SW 1271 (cell line): Measurements from ENCODE around the gene LCOR.

Experiments used
- DNase-seq, 2 experiments: peaks; one replicate each; lab custom pipeline; 2025; lab: John Stamatoyannopoulos, UW

The LCOR gene

DNA sequence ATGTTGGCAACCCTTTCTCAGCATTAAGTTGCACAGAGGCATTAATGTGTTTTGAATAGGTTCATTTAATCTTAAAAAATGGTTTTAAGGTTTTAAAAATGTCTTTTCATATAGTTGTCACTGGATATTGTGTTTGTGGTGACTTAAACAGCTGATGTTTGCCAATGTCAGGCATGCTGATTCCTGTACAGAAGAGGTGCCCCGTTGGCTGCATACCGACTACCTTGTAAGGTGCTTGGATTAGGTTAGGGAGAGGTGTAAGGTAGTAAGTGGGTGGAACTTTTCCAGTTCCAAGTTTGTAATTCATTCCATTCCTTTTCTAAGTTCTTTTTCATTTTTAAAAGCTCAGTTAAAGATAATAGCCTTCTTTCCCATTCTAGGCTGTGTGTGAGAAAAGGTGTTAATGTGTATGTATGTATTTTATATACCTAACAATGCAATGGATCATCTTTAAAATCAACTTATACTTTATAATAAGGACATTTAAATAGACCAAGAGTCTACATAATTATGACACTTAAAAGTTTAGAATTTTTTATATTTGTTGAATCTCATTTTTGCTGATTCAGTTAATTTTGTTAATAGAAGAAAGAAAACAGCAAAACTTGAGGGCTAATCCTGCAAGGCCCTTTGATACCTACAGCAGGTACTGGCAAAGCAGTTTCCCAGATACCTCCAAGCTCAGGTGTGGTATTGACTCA lies 155.2 kb downstream of the LCOR start:
- no peak for DNase-seq

DNA sequence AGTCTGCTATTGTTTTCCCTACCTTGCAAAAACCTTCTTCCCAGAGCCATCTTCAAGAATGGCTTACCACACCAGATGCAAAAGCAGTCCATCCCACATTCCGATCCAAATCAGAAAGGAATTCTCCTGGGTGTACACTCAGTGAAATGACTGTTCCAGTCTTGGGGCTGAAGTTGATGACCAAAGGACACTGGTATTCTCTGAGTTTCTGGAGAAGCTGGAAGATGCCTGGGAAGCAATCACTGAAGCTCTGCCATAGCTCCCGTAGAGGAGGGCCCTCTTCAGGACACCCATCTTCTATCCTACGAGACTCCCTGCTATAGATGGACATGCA lies 155.7 kb downstream of the LCOR start:
- no peak for DNase-seq

DNA sequence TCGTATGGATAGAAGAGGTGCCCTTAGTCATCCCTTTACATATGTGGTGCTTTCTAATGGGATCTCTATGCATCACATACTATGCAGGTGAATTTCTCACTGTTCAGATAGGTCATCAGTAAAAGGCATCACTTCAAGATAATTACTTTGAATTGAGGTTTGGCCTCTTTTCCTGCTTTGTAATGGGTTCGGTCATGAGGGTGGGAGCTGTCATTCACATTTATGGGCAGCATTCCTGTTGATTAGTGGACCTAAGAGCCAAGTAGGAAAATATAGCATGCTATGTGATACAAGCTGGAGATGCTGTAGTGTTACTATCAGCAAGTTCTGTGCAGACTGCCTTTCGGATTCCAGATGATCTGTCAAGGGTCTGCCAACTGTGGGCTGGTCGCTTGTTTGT lies 156.3 kb downstream of the LCOR start:
- no peak for DNase-seq

DNA sequence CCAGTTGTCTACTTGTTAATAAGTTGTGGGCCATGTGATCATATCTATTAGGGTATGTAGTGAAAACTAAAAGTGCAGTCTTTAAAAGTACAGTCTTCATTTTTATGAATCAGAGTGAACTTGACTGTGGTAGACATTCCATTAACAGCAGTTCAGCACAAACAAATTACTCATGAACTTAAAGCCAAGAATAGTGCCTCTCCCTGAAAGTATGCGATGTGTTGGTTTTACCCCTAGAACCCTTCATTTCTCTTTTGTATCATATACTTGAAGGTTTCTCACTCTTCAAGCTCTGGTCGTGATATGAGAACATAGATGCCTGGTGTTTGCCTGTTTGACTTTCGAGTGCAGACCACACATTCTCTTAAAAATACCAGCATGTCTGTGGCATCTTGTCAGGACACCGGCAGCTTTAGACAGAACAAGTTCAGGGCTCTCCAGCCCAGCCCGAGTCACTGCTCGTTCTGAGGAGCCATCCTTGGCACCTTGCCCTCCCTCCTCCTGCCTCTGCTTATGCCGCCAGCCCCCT lies 159.3 kb downstream of the LCOR start:
- no peak for DNase-seq

DNA sequence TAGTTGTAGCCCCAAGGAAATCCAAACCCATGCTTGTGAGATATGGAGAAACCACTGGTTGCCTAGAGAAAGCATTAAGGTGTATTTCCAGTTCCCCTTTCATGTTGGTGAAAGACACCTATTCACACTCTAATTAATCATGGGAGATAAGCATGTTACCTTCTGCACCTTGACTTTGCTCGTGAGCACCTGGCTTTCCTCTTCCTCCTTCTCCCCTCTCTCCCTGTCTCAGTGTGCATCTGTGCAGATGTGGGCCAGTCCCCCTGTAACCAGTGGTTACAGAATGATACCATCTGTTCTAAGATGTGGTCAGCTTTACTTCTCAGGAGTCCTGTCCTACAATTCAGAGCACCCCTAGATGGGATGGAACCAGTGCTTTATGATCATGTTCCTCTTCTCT lies 160.6 kb downstream of the LCOR start:
- no peak for DNase-seq

DNA sequence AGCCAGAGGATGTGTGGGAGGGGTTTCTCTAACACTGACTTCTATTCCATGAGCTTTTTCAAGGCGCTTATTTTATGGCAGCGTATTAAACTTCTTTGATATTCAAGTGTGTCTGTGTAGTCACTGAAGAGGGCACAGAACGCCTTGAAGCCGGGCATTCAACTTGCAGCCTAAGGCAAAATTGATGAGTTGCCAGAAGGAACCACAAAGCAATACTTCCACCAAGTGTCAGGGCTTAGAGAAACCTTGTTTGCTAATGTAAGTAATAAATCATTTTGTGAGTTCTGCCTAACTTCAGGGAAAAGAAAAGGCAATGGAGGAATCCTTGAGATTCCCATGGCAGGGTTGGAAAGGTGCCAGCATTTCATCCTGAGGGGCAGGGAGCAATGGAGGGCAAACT lies 163.8 kb downstream of the LCOR start:
- no peak for DNase-seq

DNA sequence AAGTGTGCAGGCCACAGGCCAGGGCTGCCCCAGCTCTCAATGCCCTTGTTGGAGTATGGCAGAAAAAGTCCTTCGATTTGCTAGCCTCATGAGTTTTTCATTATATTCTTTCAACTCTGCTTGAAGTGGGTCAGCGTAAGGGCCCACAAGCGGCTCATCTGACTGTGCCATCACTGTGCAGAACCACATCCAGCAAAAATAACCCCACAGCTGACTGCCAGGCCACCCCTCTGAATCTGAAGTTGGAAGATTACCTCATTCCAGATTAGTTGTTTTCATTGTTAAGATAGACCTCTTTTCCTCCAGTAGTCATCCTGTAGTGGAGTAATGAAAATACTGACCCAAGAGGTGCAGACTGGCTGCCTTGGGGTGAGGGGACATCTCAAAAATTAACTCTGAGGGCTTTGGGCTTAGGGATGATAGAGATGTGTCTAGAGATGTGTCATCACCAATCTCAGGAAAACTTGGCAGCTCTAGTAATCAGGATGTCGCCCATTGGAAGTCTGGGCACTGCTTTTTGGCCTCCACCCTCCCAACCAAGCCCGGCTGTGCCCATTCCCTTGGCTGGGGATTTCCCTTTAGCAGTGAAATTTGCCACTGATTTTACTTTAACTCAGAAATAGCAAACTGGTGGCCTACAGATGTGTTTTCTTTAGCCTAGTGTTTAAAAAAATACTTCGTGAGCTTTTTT lies 164.3 kb downstream of the LCOR start:
- no peak for DNase-seq

DNA sequence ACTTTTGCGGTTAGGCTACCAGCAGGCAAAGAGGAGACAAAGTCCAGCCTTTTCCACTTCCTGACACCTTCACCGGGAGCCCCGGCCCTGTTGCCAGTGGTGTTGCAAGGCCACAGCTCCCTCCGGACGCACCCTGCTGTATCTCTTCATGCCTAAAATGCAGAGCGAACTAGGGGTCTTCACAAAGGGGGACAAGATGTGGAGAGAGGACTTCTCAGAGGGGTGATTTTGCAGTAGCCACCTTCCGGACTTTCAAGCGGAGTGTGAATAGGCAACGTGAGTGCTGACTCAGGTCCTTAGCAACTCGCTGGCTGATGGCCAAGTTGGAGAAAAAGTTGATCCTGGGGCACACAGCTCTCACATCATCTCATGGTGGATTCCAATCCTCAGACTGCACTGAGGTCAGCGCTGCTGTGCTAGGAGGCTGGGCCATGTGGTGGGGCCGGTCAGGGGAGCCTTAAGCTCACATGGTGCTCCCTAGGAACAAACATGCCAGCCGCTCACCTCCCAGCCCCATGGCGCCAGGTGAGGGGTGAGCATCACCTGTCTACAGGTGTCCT lies 166.3 kb downstream of the LCOR start:
- no peak for DNase-seq

DNA sequence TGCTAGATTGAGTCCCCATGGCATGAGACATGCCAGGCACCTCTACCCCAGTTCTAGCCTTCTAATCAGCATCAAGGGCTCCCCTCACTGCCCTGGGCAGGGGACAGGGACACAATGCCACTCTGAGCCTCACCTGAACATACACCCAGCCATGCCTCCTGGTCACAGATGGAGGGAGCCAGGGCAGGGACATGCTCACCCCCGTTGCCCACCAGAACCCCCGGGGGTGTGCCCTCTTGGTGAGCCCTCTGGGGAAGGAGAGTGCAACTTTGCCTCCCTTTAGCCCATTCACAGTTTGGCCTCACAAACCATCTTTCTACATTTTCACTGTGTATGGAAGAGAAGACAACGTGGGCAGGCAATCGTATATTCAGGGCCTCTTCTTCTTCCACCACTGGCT lies 167.2 kb downstream of the LCOR start:
- no peak for DNase-seq

DNA sequence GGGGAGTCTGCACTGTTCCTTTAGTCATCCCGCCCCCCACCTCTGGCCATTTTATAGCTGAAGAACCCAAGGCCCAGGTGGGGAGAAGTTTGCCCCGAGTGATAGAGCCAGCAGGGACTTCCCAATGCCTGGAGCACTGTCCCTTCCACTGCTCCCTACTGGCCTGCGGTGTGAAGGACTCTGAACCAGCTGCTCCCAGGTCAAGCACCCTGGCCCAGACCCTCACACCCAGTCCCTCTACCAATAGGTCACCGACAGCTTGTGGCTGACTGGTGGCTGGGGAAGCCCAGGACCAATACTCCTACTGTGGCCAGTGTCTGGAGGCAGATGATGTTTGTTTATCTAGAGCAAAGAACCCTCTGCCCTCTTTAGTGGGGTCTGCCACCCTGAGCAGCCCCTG lies 167.9 kb downstream of the LCOR start:
- DNase-seq: no peak

DNA sequence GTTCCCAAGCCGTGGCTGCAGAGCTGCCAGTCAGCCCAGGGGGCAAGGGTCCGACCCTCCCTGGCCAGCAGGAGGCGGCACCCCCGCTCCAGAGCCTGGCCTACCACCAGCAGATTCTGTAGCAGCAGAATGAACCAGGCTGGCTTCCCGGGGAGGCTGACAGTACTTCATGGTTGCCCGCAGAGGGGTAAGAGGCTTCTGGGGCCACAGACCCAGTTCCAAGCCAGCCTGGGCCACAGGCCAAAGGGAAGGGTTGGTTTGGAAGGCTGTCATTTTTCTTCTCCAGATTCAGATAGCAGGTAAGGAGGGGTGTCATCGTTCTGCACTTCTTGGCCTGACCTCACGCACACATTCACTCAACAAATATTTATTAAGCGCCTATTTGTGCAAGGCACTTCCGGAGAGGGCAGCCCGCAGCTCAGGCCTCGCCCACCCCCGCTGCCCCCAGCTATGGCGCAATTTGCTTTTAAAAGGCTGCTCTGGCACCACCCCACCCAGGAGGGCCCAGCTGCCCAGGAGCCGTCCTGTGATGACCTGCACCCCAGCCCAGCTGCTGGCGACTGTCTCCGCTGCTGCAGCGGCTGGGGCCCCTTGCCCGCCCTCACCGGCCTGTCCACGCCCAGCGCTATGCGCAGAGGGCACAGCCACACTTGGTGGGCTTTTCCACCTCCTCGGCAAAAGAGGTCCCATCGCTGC lies 168.5 kb downstream of the LCOR start:
- DNase-seq: no peak

DNA sequence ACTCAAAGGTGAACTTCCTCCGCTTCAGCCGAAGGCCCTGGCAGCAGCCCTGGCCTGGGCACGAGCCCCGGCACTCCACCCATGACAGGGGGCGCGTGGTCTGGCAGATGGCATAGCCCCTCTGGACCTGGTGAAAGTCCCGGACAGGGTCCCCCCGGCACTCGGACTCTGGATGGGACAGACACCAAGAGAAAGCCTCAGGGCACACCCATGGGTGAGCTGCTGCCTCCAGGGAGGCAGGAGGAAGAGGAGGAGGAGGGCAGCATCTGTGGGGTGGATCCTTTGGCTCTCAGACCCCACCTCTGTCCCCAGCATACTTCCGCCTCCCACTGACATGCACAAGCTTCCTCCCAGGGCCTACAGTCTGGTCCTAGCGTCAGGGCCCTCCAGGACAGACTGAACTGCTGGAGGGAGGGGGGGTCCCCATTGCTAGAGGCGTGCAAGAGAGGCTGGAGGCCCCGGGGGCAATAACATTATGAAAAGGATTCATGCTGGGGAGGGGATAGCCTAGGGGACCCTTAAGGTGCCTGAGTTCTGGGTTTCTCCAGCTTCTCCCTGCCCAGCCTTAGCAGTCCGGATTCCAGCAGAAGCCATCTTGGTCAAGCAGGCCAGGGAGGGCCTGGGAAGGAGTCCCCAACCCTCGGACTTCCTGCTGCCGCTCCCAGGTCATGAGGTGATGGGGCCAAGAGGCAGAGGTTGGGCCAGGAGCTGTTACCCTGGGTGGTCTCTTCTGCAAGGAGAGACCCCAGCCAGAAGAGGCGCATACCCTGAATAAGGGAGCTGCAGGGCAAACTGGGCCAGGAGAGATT lies 169.3 kb downstream of the LCOR start:
- no peak for DNase-seq

DNA sequence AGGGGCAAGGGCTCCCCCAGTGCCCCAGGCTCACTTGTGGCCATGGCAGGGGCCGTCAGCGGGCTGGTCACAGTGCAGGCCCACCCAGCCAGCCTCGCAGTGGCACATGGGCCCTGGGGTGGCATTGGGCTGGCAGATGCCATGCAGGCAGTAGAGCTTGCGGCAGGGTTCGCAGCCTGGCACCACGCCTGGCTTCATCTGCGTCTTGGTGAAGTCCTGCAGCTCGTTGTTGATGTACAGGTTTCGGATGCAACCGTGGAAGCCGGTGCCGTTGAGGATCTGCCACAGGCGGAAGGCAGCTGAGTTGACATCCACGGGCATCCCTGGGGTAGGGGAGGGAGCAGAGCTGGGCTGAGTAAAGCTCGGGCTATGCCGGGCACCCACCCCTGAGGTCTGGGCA lies 170.6 kb downstream of the LCOR start:
- DNase-seq: no peak

DNA sequence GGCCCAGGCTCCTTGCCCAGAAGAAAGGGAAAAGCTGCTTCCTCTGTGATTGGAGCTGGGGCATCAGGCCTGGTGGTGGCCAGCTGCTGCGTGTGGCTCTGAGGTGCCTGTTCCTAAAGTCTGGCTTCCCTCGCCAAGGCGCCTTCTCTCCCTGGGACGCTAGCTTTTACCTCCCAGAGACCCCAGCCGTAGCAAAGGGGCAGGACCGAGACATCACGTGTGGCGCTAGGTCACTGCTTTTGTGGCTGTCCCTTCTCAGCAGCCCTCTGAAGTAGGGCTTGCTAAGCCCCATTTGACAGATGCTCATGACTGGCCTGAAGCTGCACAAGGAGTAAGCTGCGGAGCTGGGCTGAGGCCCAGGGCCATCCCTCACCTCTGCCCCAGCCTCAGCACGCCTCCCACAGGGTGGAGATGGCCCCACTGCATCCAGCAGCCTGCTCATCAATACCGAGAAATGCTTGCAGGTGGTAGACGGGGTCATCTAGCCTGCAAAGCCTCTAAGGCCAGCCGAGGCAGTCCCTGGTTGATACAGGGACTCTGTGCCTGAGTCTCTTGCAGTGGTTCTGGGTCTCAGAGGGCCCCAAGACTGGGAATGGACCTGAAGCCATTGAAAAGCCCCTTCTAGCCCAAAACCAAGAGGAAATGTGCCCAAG lies 171.2 kb downstream of the LCOR start:
- DNase-seq: no peak

DNA sequence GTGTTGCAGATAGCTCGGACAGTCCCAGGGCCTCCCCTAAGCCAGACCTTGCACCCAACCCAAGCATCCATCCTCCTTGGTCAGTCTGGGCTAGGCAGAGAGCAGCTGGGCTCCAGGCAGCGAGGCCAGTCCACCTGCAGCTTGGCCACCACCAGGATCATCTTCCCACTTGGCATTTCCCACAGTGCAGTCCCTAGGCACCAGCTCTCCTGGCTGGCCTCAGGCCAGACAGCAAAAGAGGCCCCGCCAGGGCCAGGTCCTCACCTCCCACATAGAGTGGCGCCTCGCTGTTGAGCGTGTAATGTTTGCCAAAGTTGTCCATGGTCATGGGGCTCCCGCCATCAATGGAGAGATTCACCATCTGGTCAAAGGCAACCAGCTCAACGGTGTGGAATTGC lies 171.7 kb downstream of the LCOR start:
- no peak for DNase-seq

DNA sequence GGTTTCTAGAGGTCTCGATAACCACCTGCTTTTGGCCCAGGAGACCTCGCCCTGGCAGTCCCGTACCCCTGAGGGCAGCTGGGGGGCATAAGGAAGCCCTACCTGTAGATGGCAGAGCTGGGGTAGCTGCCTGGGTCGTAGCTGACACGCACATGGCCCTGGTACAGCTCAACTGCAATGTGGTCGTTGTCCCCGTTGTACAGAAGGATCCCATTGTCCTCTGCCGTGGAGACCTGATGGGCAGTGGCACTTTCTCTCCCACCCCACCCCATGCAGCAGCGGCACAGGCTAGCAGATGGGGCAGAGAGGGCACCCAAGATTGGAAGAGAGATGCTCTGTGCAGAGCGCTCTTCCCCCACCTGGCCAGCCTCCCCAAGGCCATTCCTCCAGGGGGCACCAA lies 172.5 kb downstream of the LCOR start:
- DNase-seq: no peak

DNA sequence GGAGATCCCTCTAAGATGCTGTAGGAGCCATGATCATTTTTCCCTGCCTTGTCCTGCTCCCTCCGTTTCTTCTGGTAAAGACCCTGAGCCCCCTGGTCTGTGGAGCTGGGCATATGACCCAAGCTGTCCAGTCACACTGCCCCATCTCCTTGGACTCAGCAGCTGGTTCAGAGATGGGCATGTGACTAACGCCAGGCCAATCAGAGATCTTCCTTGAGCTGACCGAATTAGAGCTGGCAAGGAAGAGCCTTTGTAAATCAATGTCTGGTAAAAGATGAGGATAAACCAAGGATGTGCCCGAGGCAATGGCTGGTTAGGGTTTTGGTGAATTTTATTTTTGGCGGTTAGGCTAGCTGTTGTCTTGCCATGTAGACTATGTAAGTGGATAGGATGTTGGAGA lies 173.3 kb downstream of the LCOR start:
- DNase-seq: no peak

DNA sequence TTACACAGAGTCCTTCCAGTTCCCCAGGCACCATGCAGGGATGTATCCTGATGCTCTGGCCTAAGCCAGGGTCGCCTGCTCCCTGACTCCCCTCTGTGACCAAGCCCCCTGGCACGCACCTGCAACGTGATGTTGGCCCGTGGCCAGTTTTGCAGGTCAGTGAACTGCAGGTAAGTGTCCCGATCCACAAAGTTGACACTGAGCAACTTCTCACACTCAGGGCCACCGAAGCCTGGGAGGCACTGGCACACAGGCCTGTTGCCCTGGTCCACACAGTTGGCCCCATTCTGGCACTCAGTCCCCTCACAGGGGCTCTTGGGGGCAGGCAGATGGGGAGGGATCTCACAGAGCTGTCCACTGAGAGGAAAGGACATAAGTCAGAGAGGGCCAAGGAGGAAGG lies 174.3 kb downstream of the LCOR start:
- DNase-seq: no peak

DNA sequence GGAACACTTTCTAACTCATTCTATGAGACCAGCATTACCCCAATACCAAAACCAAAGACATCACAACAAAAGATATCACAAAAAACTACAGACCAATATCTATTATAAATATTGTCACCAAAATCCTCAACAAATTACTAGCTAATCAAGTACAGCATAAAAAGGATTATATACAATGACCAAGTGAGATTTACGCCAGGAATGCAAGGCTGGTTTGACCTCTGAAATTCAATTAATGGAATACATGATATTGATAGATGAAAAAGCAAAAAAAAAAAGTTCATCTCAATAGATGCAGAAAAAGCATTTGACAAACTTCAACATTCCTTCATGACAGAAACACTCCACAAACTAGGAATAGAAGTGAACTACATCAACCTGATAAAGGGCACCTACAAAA lies 175.3 kb downstream of the LCOR start:
- DNase-seq: no peak

DNA sequence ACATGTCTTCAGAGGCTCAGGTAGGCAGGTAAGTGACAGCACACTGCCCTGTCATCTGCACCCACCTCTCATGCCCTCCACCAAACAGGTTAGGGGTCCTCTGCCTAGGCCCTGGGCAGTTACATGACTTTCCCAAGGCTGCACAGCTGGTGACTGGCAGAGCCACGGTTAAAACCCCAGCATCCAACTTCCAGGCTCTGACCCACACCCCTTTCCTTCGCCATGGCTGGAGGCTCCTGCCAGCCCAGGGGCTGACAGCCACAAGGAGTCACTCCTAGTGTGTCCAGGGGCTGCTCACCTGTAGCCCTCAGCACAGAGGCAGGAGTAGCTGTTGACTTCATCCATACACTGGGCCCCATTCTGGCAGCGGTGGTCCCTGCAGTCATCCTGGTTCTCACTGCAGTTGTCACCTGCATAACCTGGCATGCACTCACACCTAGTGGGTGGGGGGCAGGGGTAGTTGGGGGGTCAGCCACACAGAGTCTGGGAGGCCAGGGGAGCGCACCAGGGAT lies 178.7 kb downstream of the LCOR start:
- DNase-seq: no peak

DNA sequence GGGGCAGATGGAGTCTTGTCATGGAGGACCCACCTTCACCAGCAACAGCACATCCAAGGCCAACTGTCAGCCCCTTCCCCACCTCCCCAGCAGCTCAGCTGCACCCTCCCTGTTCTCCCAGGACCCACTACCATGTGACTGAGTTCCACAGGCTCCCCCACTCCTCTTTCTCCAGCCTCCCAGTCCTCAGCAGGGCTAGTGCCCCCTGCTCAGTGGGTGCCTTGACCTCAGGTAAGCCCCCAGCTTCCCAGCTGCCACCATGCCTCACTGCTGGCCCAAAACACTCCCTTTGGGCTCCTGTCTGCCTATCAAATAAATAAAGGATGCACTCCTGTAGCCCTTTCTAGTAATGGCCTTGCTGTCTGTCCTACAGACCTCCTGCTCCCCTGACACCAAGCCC lies 179.3 kb downstream of the LCOR start:
- no peak for DNase-seq
